AG04450 (cell line): ENCODE measurements around the gene CKS2. TPM values are rescaled to one million over a fixed set of nuclear protein-coding genes. Genes with fewer than 3 reads are reported as not detected.

Source experiments
- CTCF ChIA-PET: fragments of 300-600, 350-600 bp; formaldehyde crosslinking; extraction: SDS; loops from one replicate; lab custom pipeline; 2022; ENCODE audit warnings: antibody characterized with exemption, inconsistent platforms; lab: Charles Lee
- POLR2A ChIA-PET: fragments of 350-600 bp; formaldehyde crosslinking; extraction: SDS; loops from one replicate; lab custom pipeline; 2021; ENCODE audit warnings: antibody characterized with exemption, inconsistent platforms; lab: Yijun Ruan, JAX
- DNase-seq: peaks from one replicate; pipeline ENCODE4 v3.0.0-alpha.2; 2011; ENCODE audit warnings: low read depth, low spot score
- H3K27ac ChIP-seq: one replicate; pipeline ENCODE4 v1.5.1; 2012; ENCODE audit warnings: low read depth, low read length, control low read depth
- H3K27me3 ChIP-seq: one replicate; pipeline ENCODE4 v1.6.0; 2012; ENCODE audit warnings: low read length; ENCODE audit not compliant: control insufficient read depth, insufficient read depth
- H3K4me3 ChIP-seq: 2 replicates; pipeline ENCODE4 v1.5.1; 2011; ENCODE audit warnings: mild to moderate bottlenecking, low read depth, low read length, control low read depth
- H3K9me3 ChIP-seq: 2 replicates; pipeline ENCODE4 v1.5.1; 2012; ENCODE audit warnings: low read length; ENCODE audit not compliant: control insufficient read depth, insufficient read depth
- polyA plus RNA-seq: library from polyadenylated mRNA; depleted of rRNA; stranded (reverse); fragments of >200 nt; gene quantifications from 2 replicates; pipeline ENCODE4 v1.2.3, GENCODE V29; 2011; rRNA removed
- small RNA-seq: library from RNA; depleted of rRNA; stranded (forward); fragments of <200 nt; gene quantifications from one replicate; pipeline ENCODE3, GENCODE V24; 2012; ENCODE audit warnings: low read depth; ENCODE audit not compliant: insufficient read length
- TF ChIP-seq, protein P1 (sequence below): IDR thresholded peaks from 2 replicates; pipeline ENCODE4 v1.5.1; 2011; ENCODE audit warnings: low read depth, low read length, control low read depth, inconsistent platforms

Gene CKS2
- polyA plus RNA-seq, 1 experiment, result 137 TPM

DNA sequence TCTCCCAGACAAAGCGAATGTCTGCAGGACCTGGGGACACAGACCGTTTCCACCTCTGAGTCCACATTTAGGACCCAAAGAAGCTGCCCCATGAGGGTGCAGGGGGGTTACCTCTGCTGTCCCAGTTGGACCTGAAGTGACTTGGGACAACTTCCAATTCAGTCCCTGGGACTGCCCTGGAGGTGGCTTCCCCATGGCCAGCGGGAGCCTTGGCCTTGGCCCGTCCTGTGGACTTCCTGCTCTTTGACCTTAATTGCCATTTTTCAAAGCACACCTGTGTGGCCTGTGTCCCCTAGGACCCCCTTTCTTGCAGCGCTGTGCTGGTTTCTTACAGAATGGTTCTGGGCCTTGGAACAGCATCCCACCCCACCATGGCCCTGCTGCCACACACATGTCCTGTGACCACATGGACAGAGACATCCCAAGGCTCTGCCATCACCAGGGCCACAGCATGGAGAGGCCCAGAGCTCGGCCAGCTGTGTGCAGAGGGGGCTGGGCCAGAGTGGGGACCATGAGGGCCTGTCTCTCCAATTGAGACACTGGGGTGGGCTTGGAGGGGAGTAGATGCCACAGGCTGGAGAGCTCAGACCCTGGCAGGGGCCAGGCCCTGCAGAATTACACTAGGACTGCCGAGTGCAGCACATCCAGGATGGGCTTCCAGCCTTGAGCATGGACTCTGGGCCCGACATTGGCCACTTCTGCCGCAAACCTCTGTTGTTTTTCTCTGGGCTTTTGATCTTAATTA, 53.1 kb downstream of the CKS2 start:
- Histone ChIP-seq H3K4me3 (no peak overlapping the region), H3K9me3 (no peaks in the 10 kb centered on the region; the same call in 1 of the 2 replicates), H3K27ac (no peak overlapping the region), H3K27me3 (no peaks in the 10 kb centered on the region)
- ChIA-PET CTCF (no interaction called here), POLR2A (no interaction called here)
- TF ChIP-seq, protein P1, sequence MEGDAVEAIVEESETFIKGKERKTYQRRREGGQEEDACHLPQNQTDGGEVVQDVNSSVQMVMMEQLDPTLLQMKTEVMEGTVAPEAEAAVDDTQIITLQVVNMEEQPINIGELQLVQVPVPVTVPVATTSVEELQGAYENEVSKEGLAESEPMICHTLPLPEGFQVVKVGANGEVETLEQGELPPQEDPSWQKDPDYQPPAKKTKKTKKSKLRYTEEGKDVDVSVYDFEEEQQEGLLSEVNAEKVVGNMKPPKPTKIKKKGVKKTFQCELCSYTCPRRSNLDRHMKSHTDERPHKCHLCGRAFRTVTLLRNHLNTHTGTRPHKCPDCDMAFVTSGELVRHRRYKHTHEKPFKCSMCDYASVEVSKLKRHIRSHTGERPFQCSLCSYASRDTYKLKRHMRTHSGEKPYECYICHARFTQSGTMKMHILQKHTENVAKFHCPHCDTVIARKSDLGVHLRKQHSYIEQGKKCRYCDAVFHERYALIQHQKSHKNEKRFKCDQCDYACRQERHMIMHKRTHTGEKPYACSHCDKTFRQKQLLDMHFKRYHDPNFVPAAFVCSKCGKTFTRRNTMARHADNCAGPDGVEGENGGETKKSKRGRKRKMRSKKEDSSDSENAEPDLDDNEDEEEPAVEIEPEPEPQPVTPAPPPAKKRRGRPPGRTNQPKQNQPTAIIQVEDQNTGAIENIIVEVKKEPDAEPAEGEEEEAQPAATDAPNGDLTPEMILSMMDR, result no peak
- DNase-seq, result no peak

GRCh38 chr9:89364666-89365531, 53.9 kb downstream of the CKS2 start:
- TF ChIP-seq, protein P1, result no peak
- Histone ChIP-seq H3K27me3 (no peaks in the 10 kb centered on the region), H3K9me3 (no peaks in the 10 kb centered on the region; the same call in 1 of the 2 replicates), H3K27ac (no peak overlapping the region), H3K4me3 (no peak overlapping the region)
- DNase-seq, result no peak
- CTCF ChIA-PET, result no interaction called here
- POLR2A ChIA-PET, result interaction anchor here (0.6 kb wide), 1 partner anchor 18 kb away, joined by 7 read pairs; no protein-coding TSS in a partner anchor

DNA sequence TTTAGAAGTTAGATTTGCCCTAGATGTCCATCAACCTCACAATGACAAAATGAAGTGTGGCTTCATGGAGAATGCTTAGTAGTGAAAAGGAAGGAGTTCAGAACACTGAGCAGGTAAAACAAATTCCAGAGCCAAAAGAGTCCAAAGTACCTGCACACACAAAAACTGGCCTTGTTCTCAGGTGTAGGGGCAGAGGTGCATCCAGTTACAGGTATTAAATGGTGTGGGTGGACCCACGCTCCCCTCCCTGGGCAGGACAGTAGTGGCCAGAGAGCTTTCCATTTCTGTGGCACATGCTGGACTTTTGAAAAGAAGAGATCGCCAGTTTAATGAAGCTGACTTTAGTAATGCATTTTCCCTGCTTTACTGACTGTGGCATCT, 54.5 kb downstream of the CKS2 start:
- DNase-seq, result no peak
- CTCF ChIA-PET, result no interaction called here
- no peaks in the 10 kb centered on the region for H3K27me3 ChIP-seq
- POLR2A ChIA-PET, result interaction anchor here (0.6 kb wide), 1 partner anchor 18 kb away, joined by 7 read pairs; no protein-coding TSS in a partner anchor
- H3K4me3 ChIP-seq, result no peak overlapping the region
- TF ChIP-seq, protein P1, result no peak
- H3K9me3 ChIP-seq, result no peaks in the 10 kb centered on the region; the same call in 1 of the 2 replicates
- H3K27ac ChIP-seq, result no peak overlapping the region

Small RNA genes within 50 kb of the gene (small RNA-seq; reads per million reads assigned to genes)
- gene MIR3153, result not detected

Other genes starting within 250 kb of the CKS2 start
- gene SHC3, start 132.4 kb upstream of the CKS2 start, polyA plus RNA-seq, result 4.3 and 4.7 TPM in 2 replicates
- gene SECISBP2, start 7.3 kb downstream of the CKS2 start, polyA plus RNA-seq, result 21.4 and 26.3 TPM in 2 replicates
- gene SEMA4D, start 186.9 kb downstream of the CKS2 start, polyA plus RNA-seq, result 2.8 and 3.2 TPM in 2 replicates